HepG2 (cell line): Measurements from ENCODE around the gene KIFAP3. TPM values are rescaled to one million over a fixed set of nuclear protein-coding genes. Genes with fewer than 3 reads are reported as not detected.
"Not testable (repeated sequence)": the region's sequence is repeated elsewhere in the genome, so short reads cannot be mapped to it uniquely, and the experiment has no call there.

Source experiments
- ATAC-seq: fragments of 200-7000 bp; cut with Tn5 transposase; 3 replicates; pipeline ENCODE4 v1.9.1; 2020; ENCODE audit warnings: mild to moderate bottlenecking, moderate library complexity
- BruUV-seq: library from RNA; stranded (reverse); fragments of 400-500 nt; replicated peaks from 2 replicates; lab custom pipeline; 2021; lab: Mats Ljungman, UMichigan
- CTCF ChIA-PET: fragments of 300-600 bp; formaldehyde crosslinking; extraction: SDS; loops from one replicate; lab custom pipeline; 2021; ENCODE audit warnings: low total read pairs, inconsistent platforms, low intra/inter-chr PET ratio; lab: Yijun Ruan, JAX
- POLR2A ChIA-PET: fragments of 350-600 bp; sonication (Branson Sonifier 250); formaldehyde crosslinking; loops from one replicate; lab custom pipeline; 2020; ENCODE audit warnings: antibody characterized with exemption, inconsistent platforms; lab: Yijun Ruan, JAX
- DNase-seq: peaks from one replicate; pipeline ENCODE4 v3.0.0-alpha.2; 2015; ENCODE audit warnings: low spot score
- FAIRE-seq: peaks from 3 replicates; lab custom pipeline; 2011; peaks lifted over from hg19 to GRCh38; lab: Jason Lieb, UNC
- H2AFZ ChIP-seq: one replicate; pipeline ENCODE4 v1.6.1; 2011; ENCODE audit warnings: low read length, inconsistent platforms
- H3K27ac ChIP-seq: fragments of 300-600 bp; 3 replicates; pipeline ENCODE4 v1.8.0; 2011; ENCODE audit warnings: mixed run types, mild to moderate bottlenecking, mixed read lengths, low read length, inconsistent platforms; ENCODE audit not compliant: insufficient read depth; ENCODE audit errors: extremely low read length
- H3K27me3 ChIP-seq, 2 experiments: fragments of 200-600 bp in 1 of 2; 2 replicates in 1 of 2; 3 replicates in 1 of 2; pipeline versions ENCODE4 v1.6.0 to v1.8.0; 2011; ENCODE audit warnings: low read length in 2 of 2, mild to moderate bottlenecking in 2 of 2, moderate library complexity in 2 of 2, inconsistent platforms in 1 of 2; ENCODE audit not compliant: insufficient read depth in 2 of 2, control insufficient read depth in 1 of 2
- H3K36me3 ChIP-seq, 2 experiments: fragments of 200-600 bp in 1 of 2; replicated peaks in 1 of 2; 2 replicates in 1 of 2; 3 replicates in 1 of 2; pipeline versions ENCODE4 v1.5.1 to v1.8.0; 2011; ENCODE audit warnings: low read length in 2 of 2, inconsistent platforms in 1 of 2; ENCODE audit not compliant: insufficient read depth in 2 of 2, control insufficient read depth in 1 of 2
- H3K4me1 ChIP-seq: 2 replicates; pipeline ENCODE4 v1.5.1; 2012; ENCODE audit warnings: low read length, inconsistent platforms; ENCODE audit not compliant: insufficient read depth
- H3K4me2 ChIP-seq: 2 replicates; pipeline ENCODE4 v1.6.0; 2011; ENCODE audit warnings: low read depth, low read length, inconsistent platforms
- H3K4me3 ChIP-seq, 3 experiments: fragments of 200-600 bp in 1 of 3; sonication (generic), shearing (Covaris generic) in 1 of 3; replicated peaks in 1 of 3; 2 replicates each; pipeline ENCODE4 v1.5.1; 2011 to 2016; ENCODE audit warnings: low read length in 3 of 3, inconsistent platforms in 2 of 3, low read depth in 2 of 3, mild to moderate bottlenecking in 2 of 3, control low read depth in 1 of 3, mixed read lengths in 1 of 3; ENCODE audit not compliant: insufficient read depth in 1 of 3
- H3K79me2 ChIP-seq: one replicate; pipeline ENCODE4 v1.6.1; 2011; ENCODE audit warnings: low read length, inconsistent platforms; ENCODE audit not compliant: insufficient read depth
- H3K9ac ChIP-seq: 2 replicates; pipeline ENCODE4 v1.6.0; 2011; ENCODE audit warnings: mild to moderate bottlenecking, low read depth, low read length, inconsistent platforms; ENCODE audit not compliant: insufficient read depth
- H3K9me3 ChIP-seq: 2 replicates; pipeline ENCODE4 v1.5.1; 2012; ENCODE audit warnings: mild to moderate bottlenecking, low read length
- H4K20me1 ChIP-seq: 2 replicates; pipeline ENCODE4 v1.6.0; 2011; ENCODE audit warnings: inconsistent platforms, mild to moderate bottlenecking, low read length, moderate library complexity; ENCODE audit not compliant: insufficient read depth
- ETV5 ChIP-seq: IDR thresholded peaks from 2 replicates; pipeline ENCODE4 v1.6.1; 2018; ENCODE audit warnings: missing biosample characterization, missing genetic modification reagents, inconsistent platforms, borderline replicate concordance
- PPARG ChIP-seq: conservative IDR thresholded peaks from 2 replicates; pipeline ENCODE4 v1.6.1; 2016; ENCODE audit warnings: missing biosample characterization, missing genetic modification reagents
- SP5 ChIP-seq: IDR thresholded peaks from 2 replicates; pipeline ENCODE4 v1.6.1; 2016; ENCODE audit warnings: low read depth, borderline replicate concordance
- STAG1 ChIP-seq: sonication (generic); formaldehyde crosslinking; IDR thresholded peaks from 2 replicates; pipeline ENCODE4 v1.4.0; 2020; ENCODE audit warnings: missing genetic modification reagents
- ZNF564 ChIP-seq: sonication (generic); formaldehyde crosslinking; IDR thresholded peaks from 2 replicates; pipeline ENCODE4 v1.8.1; 2023; ENCODE audit warnings: mild to moderate bottlenecking, missing genetic modification reagents
- ZNF713 ChIP-seq: sonication (generic); formaldehyde crosslinking; IDR thresholded peaks from 2 replicates; pipeline ENCODE4 v1.4.0; 2020; ENCODE audit warnings: mild to moderate bottlenecking, missing genetic modification reagents
- WGBS: methylation state at CpG from one replicate; pipeline ENCODE4 v1.1.6; 2017; ENCODE audit warnings: low lambda C conversion rate; 5-methylcytosine and 5-hydroxymethylcytosine counted together
- in situ Hi-C: cut with HindIII; loops from 2 replicates; pipeline ENCODE4 v1.10.0; 2017; ENCODE audit warnings: low pct_unique_long_range_greater_than_20kb; ENCODE audit not compliant: extremely low pct_ligation_motif_present
- intact Hi-C: fragments of 100-400 bp; cut with micrococcal nuclease; formaldehyde crosslinking; loops from one replicate; pipeline ENCODE4 v1.10.0; 2022; ENCODE audit not compliant: unreplicated experiment
- polyA plus RNA-seq, 8 experiments: library from polyadenylated mRNA; depleted of rRNA in 3 of 8; stranded (reverse) in 7 of 8; unstranded in 1 of 8; fragments of >200 nt; fragmentation: Illumina TruSeq in 4 of 8; extraction: Trizol in 4 of 8; gene quantifications; 2 replicates each; pipeline versions ENCODE4 v1.2.1 to v1.2.3, GENCODE V29; 2011 to 2016; ENCODE audit warnings: low read depth in 4 of 8, missing spikeins in 1 of 8, mixed read lengths in 1 of 8; ENCODE audit not compliant: insufficient read depth in 1 of 8
- total RNA-seq, 5 experiments: library from RNA; depleted of rRNA; stranded (reverse); fragments of >200 nt; fragmentation: Illumina TruSeq; extraction: Trizol; gene quantifications; 2 replicates each; pipeline ENCODE4 v1.2.3, GENCODE V29; 2016; ENCODE audit warnings: low read depth in 1 of 5
- TF ChIP-seq, protein P1 (sequence below): IDR thresholded peaks from 2 replicates; pipeline ENCODE4 v1.6.1; 2016
- TF ChIP-seq, protein P2 (sequence below): sonication (generic); formaldehyde crosslinking; IDR thresholded peaks from 2 replicates; pipeline ENCODE4 v1.4.0; 2020; ENCODE audit warnings: missing genetic modification reagents

Gene KIFAP3
- total and polyA plus RNA-seq, 2 of the 13 experiments (the other 11 are each of a cell fraction or from before 2014, with no cell fraction given), result 3.4 to 10.0 TPM

DNA sequence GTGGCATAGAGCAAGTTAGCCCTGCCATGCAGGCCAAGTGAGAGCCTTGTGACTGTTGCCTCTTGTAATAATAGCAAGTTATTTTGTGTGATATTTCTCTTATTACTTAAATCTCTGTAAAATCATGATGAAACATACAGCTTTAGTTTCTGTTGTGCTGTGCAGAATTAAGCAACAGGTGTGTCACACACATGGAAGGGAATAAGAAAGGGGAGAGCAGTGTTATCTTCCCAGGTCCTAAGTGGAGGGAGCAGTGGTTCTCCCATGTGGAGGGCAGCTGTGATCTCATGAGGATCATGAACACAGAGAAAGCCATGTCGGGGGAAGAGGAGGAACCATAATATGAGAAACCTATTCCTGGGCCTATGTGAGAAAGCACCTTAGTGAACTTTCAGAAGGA lies 155.6 kb downstream of the KIFAP3 start:
- no peak for DNase-seq
- no peaks in the 10 kb centered on the region for H3K79me2 ChIP-seq
- H2AFZ ChIP-seq, result no peak overlapping the region
- no peak overlapping the region for H3K27ac ChIP-seq
- no peaks in the 10 kb centered on the region for H4K20me1 ChIP-seq
- no peaks in the 10 kb centered on the region for H3K9me3 ChIP-seq
- no TSS peak for BruUV-seq
- no peak overlapping the region for H3K4me2 ChIP-seq
- ChIA-PET POLR2A (no interaction called here), CTCF (no interaction called here)
- 0 out of 5 replicates have a peak, but pooled peaks cover 0 to 7% of the 10 kb centered on the region in 2 experiments for H3K27me3 ChIP-seq
- ATAC-seq, result no peak
- intact Hi-C loops (no loop called here), in situ Hi-C loops (no loop called here)
- H3K9ac ChIP-seq, result no peak overlapping the region
- 73% methylated on average over 1 of the region's 1 CpG for WGBS
- TF ChIP-seq ZNF713, result no peak
- TF ChIP-seq, protein P1, sequence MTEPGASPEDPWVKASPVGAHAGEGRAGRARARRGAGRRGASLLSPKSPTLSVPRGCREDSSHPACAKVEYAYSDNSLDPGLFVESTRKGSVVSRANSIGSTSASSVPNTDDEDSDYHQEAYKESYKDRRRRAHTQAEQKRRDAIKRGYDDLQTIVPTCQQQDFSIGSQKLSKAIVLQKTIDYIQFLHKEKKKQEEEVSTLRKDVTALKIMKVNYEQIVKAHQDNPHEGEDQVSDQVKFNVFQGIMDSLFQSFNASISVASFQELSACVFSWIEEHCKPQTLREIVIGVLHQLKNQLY (CRISPR knock-in tag), result no peak
- TF ChIP-seq ETV5, result no peak
- no peak for TF ChIP-seq STAG1 (CRISPR knock-in tag)
- TF ChIP-seq, protein P2, sequence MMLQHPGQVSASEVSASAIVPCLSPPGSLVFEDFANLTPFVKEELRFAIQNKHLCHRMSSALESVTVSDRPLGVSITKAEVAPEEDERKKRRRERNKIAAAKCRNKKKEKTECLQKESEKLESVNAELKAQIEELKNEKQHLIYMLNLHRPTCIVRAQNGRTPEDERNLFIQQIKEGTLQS (CRISPR knock-in tag), result no peak
- no peak for TF ChIP-seq PPARG (CRISPR knock-in tag)
- no peak for TF ChIP-seq SP5 (CRISPR knock-in tag)
- TF ChIP-seq ZNF564 (CRISPR knock-in tag), result no peak
- H3K4me3 ChIP-seq, result no peak overlapping the region
- no peaks in the 10 kb centered on the region for H3K4me1 ChIP-seq
- no peak for FAIRE-seq
- H3K36me3 ChIP-seq, result no peaks in the 10 kb centered on the region

- H4K20me1 ChIP-seq, H3K27ac ChIP-seq, H3K4me1 ChIP-seq, H2AFZ ChIP-seq, H3K36me3 ChIP-seq, DNase-seq, in situ Hi-C loops, H3K9ac ChIP-seq, intact Hi-C loops, BruUV-seq, H3K4me2 ChIP-seq, H3K4me3 ChIP-seq, ATAC-seq, H3K9me3 ChIP-seq, POLR2A ChIA-PET, FAIRE-seq, CTCF ChIA-PET, H3K79me2 ChIP-seq: not testable (repeated sequence)
- 85% methylated on average over 9 of the region's 9 CpGs for WGBS
- peaks cover 0 to 11% of the 10 kb centered on the region in 2 experiments; a peak in 1 of 5 replicates for H3K27me3 ChIP-seq
Measured at GRCh38 chr1:169918220-169918619, 156.3 kb downstream of the KIFAP3 start.
